Coronary artery (tissue), 2 donors: ENCODE data around the gene PHB1.
"Not testable (repeated sequence)": the region's sequence is repeated elsewhere in the genome, so short reads cannot be mapped to it uniquely, and the experiment has no call there.

Source experiments
- DNase-seq: peaks from one replicate; pipeline ENCODE4 v3.0.0-alpha.2; 2017; ENCODE audit warnings: low spot score
- H3K27ac ChIP-seq, 2 donors: fragments of 200-600 bp; sonication (generic); one replicate each; pipeline ENCODE4 v1.5.1; 2016 to 2019
- H3K4me3 ChIP-seq: fragments of 200-600 bp; sonication (generic); 2 replicates; pipeline ENCODE4 v1.5.1; 2016; ENCODE audit warnings: mild to moderate bottlenecking, moderate library complexity
- TF ChIP-seq, protein P1 (sequence below): fragments of 200-600 bp; sonication (generic); IDR thresholded peaks from one replicate; pipeline ENCODE4 v1.5.1; 2019; ENCODE audit warnings: antibody characterized with exemption

The PHB1 gene

DNA sequence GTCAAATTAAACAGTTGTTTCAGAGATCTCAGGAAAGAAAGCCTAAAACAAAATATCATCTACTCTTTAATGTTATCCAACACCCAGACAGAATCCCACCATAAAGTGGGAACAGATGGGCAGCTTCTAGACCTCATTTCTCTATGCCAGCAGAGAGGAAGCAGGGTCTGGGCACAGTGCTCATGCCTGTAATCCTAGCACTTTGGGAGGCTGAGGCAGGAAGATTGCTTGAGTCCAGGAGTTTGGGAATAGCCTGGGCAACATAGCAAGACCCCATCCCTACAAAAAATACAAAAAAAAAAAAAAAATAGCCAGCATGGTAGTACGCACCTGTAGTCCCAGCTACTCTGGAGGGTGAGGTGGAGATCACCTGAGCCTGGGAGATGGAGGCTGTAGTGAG lies 39.1 kb downstream of the PHB1 start:
- DNase-seq, result no peak
- TF ChIP-seq, protein P1, sequence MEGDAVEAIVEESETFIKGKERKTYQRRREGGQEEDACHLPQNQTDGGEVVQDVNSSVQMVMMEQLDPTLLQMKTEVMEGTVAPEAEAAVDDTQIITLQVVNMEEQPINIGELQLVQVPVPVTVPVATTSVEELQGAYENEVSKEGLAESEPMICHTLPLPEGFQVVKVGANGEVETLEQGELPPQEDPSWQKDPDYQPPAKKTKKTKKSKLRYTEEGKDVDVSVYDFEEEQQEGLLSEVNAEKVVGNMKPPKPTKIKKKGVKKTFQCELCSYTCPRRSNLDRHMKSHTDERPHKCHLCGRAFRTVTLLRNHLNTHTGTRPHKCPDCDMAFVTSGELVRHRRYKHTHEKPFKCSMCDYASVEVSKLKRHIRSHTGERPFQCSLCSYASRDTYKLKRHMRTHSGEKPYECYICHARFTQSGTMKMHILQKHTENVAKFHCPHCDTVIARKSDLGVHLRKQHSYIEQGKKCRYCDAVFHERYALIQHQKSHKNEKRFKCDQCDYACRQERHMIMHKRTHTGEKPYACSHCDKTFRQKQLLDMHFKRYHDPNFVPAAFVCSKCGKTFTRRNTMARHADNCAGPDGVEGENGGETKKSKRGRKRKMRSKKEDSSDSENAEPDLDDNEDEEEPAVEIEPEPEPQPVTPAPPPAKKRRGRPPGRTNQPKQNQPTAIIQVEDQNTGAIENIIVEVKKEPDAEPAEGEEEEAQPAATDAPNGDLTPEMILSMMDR, result no peak
- no peak overlapping the region for H3K4me3 ChIP-seq

DNA sequence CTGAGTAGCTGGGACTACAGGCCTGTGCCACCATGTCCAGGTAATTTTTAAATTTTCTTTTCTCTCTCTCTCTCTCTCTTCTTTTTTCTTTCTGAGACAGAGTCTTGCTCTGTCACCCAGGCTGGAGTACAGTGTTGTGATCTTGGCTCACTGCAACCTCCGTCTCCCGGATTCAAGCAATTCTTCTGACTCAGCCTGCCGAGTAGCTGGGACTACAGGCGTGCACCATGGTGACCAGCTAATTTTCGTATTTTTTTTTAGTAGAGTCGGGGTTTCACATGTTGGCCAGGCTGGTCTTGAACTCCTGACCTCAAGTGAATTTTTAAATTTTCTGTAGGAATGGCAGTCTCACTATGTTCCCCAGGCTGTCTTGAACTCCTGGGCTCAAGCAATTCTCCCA lies 41.6 kb downstream of the PHB1 start:
- DNase-seq, result no peak
- H3K4me3 ChIP-seq, result no peak overlapping the region
- TF ChIP-seq, protein P1, result no peak
- no peak overlapping the region for H3K27ac ChIP-seq

More for the DNA sequence above, 39.1 kb downstream of the PHB1 start:
- H3K27ac ChIP-seq, result no peak overlapping the region

DNA sequence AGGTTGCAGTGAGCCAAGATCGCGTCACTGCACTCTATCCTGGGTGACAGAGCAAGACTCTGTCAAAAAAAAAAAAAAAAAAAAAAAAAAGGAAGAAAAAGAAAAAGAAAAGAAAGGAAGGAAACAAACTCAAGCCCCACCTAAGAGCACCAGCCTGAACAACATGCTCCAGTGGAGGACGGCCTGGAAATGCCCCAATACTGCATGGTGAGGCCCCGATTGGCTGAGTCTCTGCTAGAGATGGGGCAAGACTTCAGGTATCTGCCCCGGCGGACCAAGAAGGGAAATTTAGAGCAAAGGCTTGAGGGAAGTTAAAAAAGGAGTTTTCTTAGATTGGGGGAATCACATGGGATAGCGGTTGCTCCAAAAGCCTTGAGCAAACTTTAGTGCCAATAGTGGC lies 42.3 kb downstream of the PHB1 start:
- no peak overlapping the region for H3K4me3 ChIP-seq
- H3K27ac ChIP-seq, result no peak overlapping the region
- TF ChIP-seq, protein P1, result no peak
- DNase-seq, result no peak

DNA sequence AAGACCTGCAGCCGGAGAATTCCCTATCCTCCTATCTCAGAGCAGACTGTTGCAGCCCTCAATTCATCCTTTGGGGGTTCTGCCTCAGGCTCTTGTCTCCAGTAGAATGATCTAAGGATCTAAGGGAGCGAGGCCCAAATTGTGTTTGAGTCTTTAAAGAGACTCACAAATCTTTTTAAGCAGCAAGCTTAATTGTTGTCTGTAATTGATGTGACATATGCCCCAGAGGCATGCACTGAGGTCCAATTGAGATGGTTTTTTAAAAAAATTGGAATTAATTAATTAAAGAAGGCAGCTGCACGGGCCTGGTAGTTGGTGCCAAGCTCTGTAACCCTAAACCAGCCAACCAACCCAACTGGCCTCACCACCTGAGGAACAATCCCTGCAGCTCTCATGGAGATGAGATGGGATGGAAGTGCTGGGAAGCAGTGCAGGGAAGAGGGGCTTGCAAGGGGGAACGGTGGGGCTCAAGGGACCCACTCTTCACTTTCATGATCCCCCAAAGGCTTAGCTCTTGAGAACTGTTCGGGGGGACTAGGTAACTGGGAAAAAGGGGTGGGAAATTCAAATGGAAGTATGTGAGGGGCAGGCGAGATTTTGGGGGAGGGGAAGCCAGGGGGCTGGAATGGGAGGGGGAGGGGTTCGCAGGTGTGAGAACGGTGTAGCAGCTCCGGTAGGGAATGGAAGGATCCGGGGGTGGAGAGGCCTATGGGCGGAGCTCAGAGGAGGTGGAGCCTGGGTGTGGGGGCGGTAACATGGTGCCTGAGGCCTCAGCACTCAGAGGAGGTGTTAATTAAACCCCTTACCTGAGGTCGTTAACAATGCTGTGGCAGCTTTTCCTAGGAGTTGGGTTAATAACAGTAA lies 43.5 kb downstream of the PHB1 start:
- TF ChIP-seq, protein P1, result no peak

DNA sequence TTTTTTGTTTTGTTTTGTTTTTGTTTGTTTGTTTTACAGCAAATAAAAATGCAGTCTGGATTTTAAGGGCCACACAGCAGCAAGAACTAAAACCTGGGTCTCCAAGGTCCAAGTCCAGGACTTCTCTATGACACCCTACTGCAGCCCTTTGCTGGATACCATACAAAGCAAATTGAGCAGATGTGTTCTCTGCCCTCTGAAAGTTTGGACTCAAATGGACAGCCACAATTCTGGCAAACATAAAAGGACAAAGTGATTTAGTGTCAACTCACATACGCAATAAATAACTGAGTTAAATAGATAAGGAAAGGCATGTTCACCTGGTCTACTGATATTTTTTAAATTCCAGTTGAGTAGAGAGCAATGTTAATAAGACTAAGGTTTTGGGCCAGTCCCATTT lies 44.9 kb downstream of the PHB1 start:
- TF ChIP-seq, protein P1, result no peak
- H3K27ac ChIP-seq, result no peak overlapping the region
- no peak for DNase-seq
- H3K4me3 ChIP-seq, result no peak overlapping the region

More for the DNA sequence above, 43.5 kb downstream of the PHB1 start:
- no peak overlapping the region for H3K27ac ChIP-seq
- no peak for DNase-seq
- no peak overlapping the region for H3K4me3 ChIP-seq

DNA sequence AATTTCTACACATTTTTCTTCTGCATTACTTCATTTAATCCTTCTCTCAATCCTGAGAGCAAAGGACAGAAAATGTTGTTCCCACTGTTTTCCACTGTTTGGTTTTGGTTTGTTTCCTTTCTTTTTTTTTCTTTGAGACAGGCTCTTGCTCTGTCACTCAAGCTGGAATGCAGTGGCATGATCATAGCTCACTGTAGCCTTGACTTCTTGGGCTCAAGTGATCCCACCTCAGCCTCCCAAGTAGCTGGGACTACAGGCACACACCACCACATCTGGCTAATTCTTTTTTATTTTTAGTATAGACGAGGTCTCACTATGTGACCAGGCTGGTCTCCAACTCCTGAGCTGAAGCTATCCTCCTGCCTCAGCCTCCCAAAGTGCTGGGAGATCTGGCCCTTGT lies 45.6 kb downstream of the PHB1 start:
- no peak overlapping the region for H3K4me3 ChIP-seq
- no peak overlapping the region for H3K27ac ChIP-seq
- TF ChIP-seq, protein P1, result no peak
- DNase-seq, result no peak

DNA sequence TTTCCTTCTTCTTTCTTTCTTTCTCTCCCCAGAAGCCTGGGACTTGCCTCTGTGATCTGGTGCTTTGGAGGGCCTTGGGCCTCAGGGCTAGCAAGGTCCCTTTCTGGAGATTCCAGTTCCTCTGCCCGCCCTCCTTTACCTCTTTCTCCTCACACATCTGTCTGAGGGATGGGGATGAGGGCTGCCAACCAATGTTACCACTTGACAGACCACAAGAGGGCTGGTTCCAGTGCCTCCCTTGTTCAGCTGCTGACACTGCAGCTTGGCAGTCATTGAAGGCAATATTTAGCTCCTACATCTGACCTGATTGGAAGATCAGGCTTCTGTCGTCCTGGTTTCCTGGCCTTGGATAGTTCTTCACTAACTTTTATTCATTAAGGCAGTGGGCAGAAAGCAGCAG lies 49.0 kb downstream of the PHB1 start:
- TF ChIP-seq, protein P1, result no peak
- Histone ChIP-seq H3K4me3 (no peak overlapping the region), H3K27ac (no peak overlapping the region)
- DNase-seq, result no peak

DNA sequence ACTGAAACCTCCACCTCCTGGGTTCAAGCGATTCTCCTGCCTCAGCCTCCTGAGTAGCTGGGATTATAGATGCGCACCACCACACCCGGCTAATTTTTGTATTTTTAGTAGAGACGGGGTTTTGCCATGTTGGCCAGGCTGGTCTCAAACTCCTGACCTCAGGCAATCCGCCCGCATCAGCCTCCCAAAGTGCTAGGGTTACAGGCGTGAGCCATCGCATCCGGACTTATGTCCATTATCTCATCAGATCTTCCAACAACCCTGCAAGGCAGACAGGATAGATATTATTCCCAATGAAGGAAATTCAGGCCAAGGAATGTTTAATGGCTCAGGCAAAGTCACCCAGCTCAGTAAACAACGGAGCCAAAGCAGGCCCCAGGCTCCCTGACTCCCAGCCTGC lies 49.6 kb downstream of the PHB1 start:
- DNase-seq, H3K27ac ChIP-seq, H3K4me3 ChIP-seq: not testable (repeated sequence)
